GM12872 (cell line): ENCODE results near the gene POLE4.

Source experiments
- TF ChIP-seq, protein P1 (sequence below): IDR thresholded peaks from 3 replicates; pipeline ENCODE4 v1.5.1; 2011; ENCODE audit warnings: low read depth, mild to moderate bottlenecking, low read length, moderate library complexity; ENCODE audit not compliant: insufficient read depth

POLE4 gene

DNA sequence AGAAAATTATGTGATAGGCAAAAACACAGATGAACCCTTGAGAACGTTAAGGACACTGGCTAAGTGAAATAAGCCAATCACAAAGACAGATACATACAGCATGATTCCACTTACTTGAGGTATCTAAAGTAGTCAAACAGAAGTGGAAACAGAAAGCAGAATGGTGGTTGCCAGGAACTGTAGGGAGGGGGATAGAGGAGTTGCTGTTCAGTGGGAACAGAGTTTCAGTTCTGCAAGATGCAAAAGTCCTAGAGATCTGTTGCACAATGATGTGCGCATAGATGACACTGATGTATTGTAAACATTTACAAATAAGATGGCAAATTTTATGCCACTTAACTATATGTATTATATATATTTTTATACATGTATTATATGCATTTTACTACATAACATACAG is 59.7 kb downstream of the POLE4 start:
- TF ChIP-seq, protein P1, sequence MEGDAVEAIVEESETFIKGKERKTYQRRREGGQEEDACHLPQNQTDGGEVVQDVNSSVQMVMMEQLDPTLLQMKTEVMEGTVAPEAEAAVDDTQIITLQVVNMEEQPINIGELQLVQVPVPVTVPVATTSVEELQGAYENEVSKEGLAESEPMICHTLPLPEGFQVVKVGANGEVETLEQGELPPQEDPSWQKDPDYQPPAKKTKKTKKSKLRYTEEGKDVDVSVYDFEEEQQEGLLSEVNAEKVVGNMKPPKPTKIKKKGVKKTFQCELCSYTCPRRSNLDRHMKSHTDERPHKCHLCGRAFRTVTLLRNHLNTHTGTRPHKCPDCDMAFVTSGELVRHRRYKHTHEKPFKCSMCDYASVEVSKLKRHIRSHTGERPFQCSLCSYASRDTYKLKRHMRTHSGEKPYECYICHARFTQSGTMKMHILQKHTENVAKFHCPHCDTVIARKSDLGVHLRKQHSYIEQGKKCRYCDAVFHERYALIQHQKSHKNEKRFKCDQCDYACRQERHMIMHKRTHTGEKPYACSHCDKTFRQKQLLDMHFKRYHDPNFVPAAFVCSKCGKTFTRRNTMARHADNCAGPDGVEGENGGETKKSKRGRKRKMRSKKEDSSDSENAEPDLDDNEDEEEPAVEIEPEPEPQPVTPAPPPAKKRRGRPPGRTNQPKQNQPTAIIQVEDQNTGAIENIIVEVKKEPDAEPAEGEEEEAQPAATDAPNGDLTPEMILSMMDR = no peak
